DMS153 (cell line): ENCODE measurements around the gene IRF9.

ENCODE experiments used
- DNase-seq: peaks from one replicate; lab custom pipeline; 2025; lab: John Stamatoyannopoulos, UW

The IRF9 gene

DNA sequence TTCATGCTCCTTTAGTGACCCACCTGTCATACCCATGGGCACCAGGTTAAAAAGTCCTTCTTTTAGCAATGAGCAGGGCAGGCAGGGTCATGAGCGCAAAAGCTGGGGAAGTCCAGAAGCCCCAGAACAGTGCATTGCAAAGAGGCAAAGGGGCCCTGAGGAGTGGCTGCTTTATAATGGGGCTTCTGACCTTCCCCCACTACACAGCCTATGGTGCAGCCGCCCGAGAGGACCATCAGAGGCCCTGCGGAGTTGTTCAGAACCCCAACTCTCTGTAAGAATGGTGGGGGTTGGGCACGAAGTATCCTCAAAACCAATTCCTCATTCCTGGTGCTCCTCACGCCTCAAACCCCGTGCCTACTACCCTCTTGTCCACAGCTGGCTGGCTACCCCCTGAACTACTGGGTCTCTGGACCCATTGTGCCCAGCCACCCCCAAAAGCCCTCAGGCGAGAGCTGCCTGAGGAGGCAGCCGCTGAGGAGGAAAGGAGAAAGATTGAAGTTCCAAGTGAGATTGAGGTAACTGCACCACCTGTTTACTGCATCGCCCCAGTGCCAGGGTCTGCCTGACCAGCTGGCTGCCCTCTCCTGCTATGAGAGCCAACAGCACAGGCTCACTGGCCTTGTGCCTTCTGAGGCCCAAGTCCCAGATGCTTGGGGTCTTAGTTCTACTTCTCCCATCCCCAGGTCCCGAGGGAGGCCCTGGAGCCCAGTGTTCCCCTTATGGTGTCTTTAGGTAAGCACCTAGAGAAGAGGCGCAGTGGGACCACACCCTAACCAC is 17.5 kb downstream of the IRF9 start:
- DNase-seq, result no peak

GRCh38 chr14:24179294-24179960 is 18.4 kb downstream of the IRF9 start:
- no peak for DNase-seq

DNA sequence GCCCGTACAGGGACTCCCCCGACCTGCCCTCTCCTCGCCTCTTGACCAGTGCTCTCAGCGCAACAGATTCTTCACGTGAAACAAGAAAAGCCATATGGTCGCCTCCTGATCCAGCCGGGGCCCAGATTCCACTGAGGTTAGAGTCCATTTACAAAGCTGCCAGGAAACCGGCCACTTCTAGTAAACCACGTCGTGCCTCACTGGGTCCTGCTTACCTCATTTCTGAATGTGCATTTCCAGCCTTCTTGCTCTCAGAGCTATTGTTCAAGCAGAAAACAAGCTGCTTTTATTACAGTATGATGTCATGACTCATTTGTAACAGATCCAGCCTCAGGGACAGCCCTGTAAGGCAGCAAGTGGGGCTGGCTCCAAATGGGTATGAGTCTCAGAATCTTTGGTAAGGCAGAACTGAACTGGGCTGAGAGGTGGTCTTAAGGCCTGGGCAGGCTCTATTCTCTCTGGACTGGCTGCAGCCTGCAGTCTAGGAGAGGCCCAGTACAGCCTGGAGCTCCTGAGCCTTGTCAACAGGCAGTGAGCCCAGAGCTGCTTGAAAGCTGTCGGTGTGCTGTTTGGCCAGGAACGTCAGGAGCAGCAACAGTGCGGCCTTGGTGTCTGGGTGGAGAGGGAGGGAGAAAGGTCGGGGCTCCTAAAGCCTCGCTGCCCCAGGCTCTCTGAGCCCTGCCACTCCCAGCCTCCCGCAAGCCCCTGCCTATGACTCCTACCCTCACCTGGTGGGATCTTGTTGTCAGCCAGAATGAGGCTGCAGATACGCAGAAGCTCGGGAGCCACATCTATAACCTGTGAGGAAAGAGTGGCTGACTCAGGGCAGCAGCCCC is 19.1 kb downstream of the IRF9 start:
- peak; percentile 12 for DNase-seq

DNA sequence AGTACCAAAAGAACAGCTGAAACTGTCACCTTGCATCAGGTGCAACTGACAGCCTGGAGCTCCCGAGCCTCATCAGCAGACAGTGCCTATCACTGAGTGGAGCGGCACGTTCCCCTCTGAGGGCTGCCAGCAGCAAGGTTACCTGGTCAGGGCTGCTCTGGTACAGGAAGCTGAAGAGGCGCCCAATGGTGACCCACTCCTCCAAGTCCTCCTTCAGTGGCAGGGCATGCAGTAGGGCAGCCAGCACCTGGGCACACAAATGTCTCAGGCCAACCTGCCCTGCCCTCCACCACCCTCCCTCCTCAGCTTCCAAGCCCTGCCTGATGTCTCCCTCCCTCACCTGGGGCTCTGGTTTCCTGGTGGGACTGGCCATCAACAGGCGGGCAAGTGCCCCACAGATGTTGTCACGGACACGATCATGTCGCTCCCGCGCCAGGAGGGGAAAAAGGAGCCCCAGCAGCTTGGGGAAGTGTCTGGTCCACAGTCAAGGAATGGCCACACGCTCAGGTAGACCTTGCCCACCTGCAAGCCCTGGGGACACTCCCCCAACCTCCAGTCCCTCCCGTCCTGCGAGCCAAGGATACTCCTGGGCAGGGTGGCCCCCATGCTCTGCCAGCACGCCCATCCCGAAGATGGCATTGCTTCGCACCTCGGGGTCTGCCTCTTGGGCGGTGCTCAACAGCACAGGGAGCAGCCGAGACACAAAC is 20.5 kb downstream of the IRF9 start:
- DNase-seq, result no peak

GRCh38 chr14:24182110-24182882 is 21.2 kb downstream of the IRF9 start:
- DNase-seq, result no peak

DNA sequence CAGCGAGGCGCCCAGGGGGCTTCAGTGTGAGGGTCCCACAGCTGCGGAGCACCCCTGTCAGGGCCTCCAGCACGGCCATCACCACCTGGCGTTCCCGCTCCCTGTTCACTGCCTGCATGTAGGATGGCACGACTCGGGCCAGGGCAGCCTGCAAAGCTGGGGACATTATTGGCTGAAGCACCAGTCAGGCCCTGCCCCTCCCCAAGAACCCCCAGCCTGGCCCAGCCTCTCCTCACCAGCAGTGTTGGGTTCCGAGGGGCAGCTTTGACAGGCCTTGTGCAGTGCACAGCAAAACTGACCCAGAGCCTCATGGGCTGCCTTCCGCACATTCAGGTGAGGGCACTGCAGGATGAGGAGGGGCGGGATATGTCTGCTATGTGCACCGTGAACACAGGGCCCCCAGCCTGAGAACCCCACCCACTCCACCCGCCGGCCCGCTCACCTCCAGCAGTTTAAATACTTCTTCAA is 22.0 kb downstream of the IRF9 start:
- no peak for DNase-seq

- no peak for DNase-seq
Measured at GRCh38 chr14:24184104-24184970, 23.3 kb downstream of the IRF9 start.

- DNase-seq, result no peak
Measured at GRCh38 chr14:24185026-24185425, 24.0 kb downstream of the IRF9 start.

- no peak for DNase-seq
Measured at GRCh38 chr14:24185741-24186140, 24.7 kb downstream of the IRF9 start.

GRCh38 chr14:24186831-24187538 is 25.9 kb downstream of the IRF9 start:
- DNase-seq, result no peak

GRCh38 chr14:24187539-24187915 is 26.5 kb downstream of the IRF9 start:
- DNase-seq, result no peak

- peak; percentile 95 for DNase-seq
Measured at GRCh38 chr14:24188251-24189058, 27.4 kb downstream of the IRF9 start, which contains the start of gene IPO4. Gene IPO4 (minus strand): TSS chr14:24188816. CDS start chr14:24188787, 29 bp downstream.

- DNase-seq, result no peak
Measured at GRCh38 chr14:24189059-24189375, 28.0 kb downstream of the IRF9 start.

DNA sequence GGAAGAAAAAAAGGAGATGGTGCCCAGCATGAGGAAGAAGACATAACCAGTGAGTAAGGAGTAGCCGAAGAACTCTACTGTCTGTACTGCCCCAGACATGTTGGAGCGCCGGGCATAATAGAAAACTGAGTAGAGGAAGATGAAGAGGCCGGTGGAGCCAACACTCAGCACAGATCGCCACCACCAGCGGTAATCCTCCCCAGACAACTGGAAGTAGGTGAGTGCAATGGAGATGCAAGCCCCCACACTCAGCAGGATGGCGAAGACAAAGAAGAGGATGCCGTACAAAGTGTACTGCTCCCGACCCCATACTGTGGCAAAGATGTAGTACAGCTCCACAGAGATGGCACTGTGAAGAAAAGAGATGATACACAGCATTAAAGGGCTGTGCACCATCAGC is 28.4 kb downstream of the IRF9 start:
- no peak for DNase-seq

GRCh38 chr14:24190416-24190815 is 29.4 kb downstream of the IRF9 start:
- no peak for DNase-seq

DNA sequence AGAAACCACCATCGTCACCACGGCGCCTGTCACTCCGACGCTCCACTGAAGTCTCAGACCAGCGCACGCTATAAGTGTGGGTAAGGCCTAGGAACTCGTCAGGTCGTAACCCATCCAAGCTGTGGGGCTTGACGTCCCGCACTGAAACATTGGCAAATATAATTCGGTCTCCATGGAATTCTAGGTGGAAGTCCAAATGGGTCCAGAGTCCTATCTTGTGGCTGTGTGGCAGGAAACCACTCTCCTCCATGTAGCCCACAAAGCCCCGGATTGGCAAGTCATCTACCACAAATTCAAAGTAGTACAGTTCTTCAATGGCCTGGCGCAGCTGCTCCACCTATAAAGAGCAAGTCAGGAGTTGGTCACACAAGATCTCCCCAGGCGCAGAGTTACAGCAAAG is 31.9 kb downstream of the IRF9 start:
- no peak for DNase-seq

DNA sequence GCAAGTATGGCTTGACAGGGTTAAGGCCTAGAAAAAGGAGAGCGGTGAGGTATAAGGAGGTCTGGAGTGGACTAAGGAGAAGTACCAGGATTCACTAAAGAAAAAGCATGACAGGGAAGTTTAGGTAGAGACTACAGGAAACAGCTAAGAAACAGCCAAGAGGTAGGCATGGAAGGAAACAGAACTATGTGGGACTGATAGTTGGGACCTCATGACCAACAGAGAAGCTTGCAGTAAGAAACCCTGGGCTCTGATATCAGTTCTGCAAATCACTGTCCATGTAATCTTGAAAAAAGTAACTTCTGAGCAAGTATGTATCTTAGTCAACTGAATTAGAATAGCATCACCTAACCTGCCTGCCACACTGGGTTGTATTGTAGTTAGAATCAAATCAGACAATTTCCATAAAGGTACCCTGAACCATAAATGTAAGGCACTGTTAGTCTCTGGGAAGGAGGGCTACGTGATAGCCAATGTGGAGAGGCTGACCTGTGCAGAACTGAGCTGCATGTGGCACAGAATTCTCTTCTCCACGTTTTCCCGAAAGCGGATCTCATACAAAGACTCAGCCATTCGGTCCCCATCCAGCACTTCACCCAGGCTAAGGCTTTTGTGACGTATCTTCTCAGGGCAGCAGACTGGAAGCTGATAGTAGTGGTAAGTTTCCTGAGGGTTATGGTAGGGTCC is 33.3 kb downstream of the IRF9 start:
- DNase-seq, result no peak

DNA sequence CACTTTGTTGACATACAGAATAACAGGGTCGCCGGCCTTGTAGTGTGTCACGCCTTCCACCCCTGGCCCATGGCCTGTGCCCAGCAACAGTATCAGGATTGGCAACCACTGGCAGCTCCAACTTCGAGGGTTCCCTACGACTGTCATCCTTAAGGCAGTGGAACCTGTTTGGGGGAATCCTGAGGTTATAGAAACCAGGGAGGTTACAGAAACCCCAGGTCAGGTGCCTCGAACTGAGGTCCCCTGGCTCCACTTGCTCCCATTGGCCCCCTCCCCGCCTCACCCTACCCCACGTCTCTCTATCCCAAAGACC is 33.8 kb downstream of the IRF9 start:
- no peak for DNase-seq
